Cardiac fibroblast (primary cell): Measurements from ENCODE around the gene DPYSL4.

Experiments used
- DNase-seq, 2 donors: peaks; one replicate each; pipeline versions ENCODE4 v3.0.0 to v3.0.0-alpha.2; 2010; ENCODE audit warnings: low read depth in 2 of 2
- H3K4me3 ChIP-seq, 2 donors: replicated peaks in 1 of 2; 1 replicate in 1 of 2; 2 replicates in 1 of 2; pipeline ENCODE4 v1.5.1; 2011; ENCODE audit warnings: low read depth in 2 of 2, low read length in 2 of 2, mild to moderate bottlenecking in 2 of 2, moderate library complexity in 1 of 2
- TF ChIP-seq, protein P1 (sequence below): IDR thresholded peaks from one replicate; pipeline ENCODE4 v1.5.1; 2011; ENCODE audit warnings: low read depth, mild to moderate bottlenecking, low read length, inconsistent platforms

DPYSL4 gene

GRCh38 chr10:132203256-132204077 lies 16.7 kb downstream of the DPYSL4 start:
- no peak overlapping the region for H3K4me3 ChIP-seq
- DNase-seq = no peak
- TF ChIP-seq, protein P1, sequence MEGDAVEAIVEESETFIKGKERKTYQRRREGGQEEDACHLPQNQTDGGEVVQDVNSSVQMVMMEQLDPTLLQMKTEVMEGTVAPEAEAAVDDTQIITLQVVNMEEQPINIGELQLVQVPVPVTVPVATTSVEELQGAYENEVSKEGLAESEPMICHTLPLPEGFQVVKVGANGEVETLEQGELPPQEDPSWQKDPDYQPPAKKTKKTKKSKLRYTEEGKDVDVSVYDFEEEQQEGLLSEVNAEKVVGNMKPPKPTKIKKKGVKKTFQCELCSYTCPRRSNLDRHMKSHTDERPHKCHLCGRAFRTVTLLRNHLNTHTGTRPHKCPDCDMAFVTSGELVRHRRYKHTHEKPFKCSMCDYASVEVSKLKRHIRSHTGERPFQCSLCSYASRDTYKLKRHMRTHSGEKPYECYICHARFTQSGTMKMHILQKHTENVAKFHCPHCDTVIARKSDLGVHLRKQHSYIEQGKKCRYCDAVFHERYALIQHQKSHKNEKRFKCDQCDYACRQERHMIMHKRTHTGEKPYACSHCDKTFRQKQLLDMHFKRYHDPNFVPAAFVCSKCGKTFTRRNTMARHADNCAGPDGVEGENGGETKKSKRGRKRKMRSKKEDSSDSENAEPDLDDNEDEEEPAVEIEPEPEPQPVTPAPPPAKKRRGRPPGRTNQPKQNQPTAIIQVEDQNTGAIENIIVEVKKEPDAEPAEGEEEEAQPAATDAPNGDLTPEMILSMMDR = no peak

DNA sequence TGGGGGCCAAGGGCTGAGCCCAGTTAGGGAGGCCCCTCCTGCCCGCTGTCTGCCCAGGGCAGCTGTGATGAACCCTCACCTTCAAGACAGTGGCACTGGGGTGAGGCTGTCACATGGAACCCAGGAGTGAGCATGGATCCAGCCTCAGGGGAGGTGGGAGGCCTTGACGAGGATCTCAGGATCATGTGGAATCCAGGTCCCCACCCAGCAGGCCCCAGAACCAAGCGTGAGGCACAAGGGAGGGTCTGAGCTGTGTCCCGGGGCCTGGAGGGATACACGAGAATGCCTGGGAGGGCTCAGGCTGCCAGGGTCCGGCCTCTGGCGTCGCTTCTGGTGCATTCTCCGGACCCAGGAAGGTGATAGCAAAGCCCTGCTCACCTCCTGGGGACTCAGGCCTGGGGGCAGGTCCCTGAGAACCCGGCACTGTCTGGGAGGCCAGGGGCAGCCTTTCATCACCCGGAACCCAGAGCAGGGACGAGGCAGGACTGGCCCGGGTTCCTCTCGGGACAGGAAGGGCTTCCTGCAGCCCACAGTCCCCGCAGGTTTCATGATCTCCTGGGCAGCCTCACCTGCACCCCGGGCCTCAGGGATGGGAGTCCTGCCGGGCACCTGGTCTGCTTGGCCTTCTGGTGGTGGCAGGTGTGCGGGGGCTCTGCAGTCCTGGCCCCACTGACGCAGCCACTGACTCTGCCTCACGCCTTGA lies 17.5 kb downstream of the DPYSL4 start:
- no peak overlapping the region for H3K4me3 ChIP-seq
- TF ChIP-seq, protein P1 = no peak
- DNase-seq = no peak

DNA sequence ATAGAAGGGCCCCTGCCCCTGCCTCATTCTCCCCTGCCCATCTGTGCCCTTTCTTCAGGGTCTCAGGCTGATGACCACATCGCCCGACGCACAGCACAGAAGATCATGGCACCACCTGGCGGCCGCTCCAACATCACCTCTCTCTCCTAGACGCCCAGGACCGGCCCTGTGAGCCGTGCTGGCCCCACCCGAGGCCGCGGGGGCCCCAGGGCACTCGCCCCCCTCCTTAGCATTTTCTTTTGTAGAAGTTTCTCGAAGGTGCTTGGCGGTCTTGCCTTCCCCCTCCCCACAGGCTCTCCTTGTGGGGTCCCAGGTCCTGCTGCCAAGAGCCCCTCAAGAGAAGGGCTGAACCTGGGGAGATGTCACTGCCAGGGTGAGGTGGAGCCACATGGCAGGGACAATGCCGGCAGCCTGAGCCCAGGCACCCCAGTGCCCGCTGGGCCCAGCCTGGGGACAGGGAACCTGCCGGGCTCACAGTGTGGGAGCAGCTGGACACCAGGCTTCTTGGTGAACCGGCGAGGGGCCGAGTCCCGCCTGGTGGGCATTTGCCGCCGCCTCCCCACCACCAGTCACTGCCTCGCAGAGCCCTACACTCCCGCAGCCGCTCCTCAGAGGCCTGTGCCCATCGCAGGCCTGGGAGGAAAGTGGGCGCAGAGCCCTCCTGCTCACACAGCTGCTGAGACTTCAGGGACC lies 18.2 kb downstream of the DPYSL4 start:
- DNase-seq = no peak
- no peak overlapping the region for H3K4me3 ChIP-seq
- TF ChIP-seq, protein P1 = no peak

GRCh38 chr10:132205650-132206376 lies 19.1 kb downstream of the DPYSL4 start:
- DNase-seq = no peak
- no peak overlapping the region for H3K4me3 ChIP-seq
- TF ChIP-seq, protein P1 = no peak

DNA sequence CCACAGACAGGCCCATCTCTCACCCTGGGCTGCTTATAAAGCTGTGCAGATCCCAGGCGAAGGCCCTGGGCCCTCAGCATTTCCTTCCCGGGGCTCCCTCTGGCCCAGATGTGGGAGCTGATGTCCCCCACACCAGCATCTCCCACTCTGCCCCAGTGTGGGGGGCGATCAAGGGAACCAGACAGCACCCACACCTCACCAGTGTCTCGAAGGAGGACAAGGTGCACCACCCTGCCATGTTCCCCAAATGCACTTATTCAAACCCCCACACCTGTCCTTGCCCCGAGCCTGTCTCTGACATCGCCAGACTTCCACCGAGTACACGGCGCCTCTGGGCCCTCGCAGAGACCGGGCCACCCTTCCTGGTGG lies 19.6 kb downstream of the DPYSL4 start:
- TF ChIP-seq, protein P1 = no peak
- DNase-seq = no peak
- no peak overlapping the region for H3K4me3 ChIP-seq

DNA sequence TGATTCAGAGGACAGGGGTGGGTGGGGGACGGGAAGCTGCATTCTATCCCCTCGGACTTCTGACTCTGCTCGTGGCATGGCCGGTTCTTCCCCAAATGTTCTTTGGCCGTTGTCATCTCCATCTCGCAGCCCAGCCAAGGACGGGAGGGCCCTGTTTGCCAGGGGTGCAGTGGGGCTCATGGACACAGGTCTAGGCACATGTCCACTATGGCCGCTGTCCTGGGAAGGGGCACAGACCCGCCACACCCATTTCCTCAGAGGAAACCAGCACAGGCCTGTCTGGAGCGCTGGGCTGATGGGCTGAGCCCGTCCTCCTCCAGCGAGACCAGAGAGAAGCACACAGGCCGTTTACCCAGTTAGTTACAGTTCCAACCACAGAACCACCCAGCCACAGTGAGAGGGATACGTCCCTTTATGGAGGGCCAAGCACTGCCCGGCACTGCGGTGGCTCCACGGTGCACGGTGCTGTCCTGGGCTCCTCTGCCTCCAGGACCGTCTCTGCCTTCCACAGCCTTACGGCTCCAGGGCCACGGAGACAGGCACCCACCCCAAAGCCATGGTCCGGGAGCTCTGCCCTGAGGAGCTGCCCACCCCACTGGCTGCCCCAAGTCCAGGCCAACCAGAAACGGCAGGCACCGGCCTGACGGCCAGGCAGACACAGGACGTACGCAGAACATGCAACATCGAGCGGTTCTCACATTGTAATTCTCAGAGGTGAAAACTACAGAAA lies 20.2 kb downstream of the DPYSL4 start:
- no peak for DNase-seq
- TF ChIP-seq, protein P1 = no peak
- H3K4me3 ChIP-seq = no peak overlapping the region
